B cell (primary cell): ENCODE data around the gene GMPR2.

ENCODE experiments used
- CTCF ChIP-seq: fragments of 200-600 bp; IDR thresholded peaks from one replicate; pipeline ENCODE4 v1.8.0; 2022; ENCODE audit warnings: antibody characterized with exemption, mild to moderate bottlenecking
- EZH2 ChIP-seq: IDR thresholded peaks from 2 replicates; pipeline ENCODE4 v1.6.1; 2012; ENCODE audit warnings: borderline replicate concordance, low read depth, mild to moderate bottlenecking, moderate library complexity, low read length; ENCODE audit not compliant: insufficient read depth, poor library complexity, severe bottlenecking

DNA sequence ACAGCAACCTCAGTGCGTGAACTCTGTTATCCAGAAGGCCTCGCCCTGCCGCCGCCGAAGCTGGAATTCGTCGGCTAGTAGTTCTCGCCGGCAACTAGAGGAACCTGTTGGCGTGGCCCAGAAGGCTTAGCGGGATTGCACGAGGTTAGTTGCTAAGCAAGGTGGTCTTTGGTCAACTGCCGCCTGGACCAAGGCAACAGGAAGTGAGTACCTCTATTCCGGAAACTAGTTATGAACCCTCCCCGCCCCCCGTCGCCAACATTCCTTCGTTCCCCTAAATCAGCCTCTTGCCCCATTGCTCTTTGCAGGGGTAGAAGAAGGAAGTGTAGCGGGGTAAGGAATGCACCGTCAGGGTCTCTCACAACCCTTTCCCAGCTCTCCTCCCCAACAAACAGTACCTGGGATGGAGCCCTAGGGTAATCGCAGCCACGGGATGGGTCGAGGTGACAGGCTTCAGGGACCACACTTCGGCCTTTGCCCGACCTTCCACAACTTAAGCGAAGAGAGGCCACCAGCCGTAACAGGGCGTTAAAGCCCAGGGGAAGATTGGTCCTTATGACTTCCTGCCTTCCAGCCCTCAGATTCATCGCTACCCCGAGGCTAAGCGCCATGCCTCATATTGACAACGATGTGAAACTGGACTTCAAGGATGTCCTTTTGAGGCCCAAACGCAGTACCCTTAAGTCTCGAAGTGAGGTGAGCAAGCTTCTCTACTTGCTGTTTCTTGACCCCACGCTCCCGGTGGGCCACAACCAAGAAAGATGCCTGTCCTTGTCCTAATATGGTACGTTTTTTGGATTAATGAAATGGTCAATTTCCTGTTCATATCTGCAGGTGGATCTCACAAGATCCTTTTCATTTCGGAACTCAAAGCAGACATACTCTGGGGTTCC is at the start of gene GMPR2:
- TF ChIP-seq CTCF: no peak
- TF ChIP-seq EZH2: no peak
